ENCODE data around the gene STK11.

The STK11 gene

GRCh38 chr19:1211494-1212234 lies 6.1 kb downstream of the STK11 start:
- Histone ChIP-seq H3K14ac (ENCODE audit: low read length) (no peak overlapping the region), H3K4me3 (ENCODE audit: low read depth, low read length) (no peak overlapping the region), H3K9me3 (ENCODE audit: insufficient read depth, low read depth, low read length) (peaks cover 3% of the 10 kb centered on the region), H3K27me3 (ENCODE audit: insufficient read depth, low read length) (no peaks in the 10 kb centered on the region), H2AFZ (ENCODE audit: insufficient read depth, low read length, poor library complexity) (no peak overlapping the region), H3K18ac (ENCODE audit: low read length) (peak overlapping the region; percentile 11), H3K79me1 (ENCODE audit: low read length) (no peaks in the 10 kb centered on the region), H3K36me3 (ENCODE audit: control insufficient read depth in 1 of 2, insufficient read depth in 2 of 2, low read length in 2 of 2) (peaks cover 20 to 23% of the 10 kb centered on the region in 2 experiments), H4K12ac (ENCODE audit: low read depth, low read length) (no peak overlapping the region), H3K27ac (ENCODE audit: low read depth, low read length) (no peak overlapping the region), H3K23ac (ENCODE audit: low read length) (no peak overlapping the region), H4K8ac (ENCODE audit: low read depth, low read length) (no peak overlapping the region), H3K9ac (ENCODE audit: low read length) (no peak overlapping the region), H2BK5ac (ENCODE audit: low read depth, low read length, poor library complexity) (no peak overlapping the region), H2AK5ac (ENCODE audit: low read length) (no peak overlapping the region), H3K79me2 (ENCODE audit: control insufficient read depth, insufficient read depth, low read length, poor library complexity) (peaks cover 28% of the 10 kb centered on the region), H3K4ac (ENCODE audit: low read depth, low read length) (peak overlapping the region; percentile 76), H4K91ac (ENCODE audit: low read depth, low read length) (no peak overlapping the region), H3K4me2 (ENCODE audit: low read length) (no peak overlapping the region), H2BK120ac (ENCODE audit: insufficient read depth, low read length, poor library complexity) (no peak overlapping the region), H2BK12ac (ENCODE audit: low read length) (no peak overlapping the region), H3K4me1 (ENCODE audit: control insufficient read depth in 1 of 2, insufficient read depth in 2 of 2, low read length in 2 of 2) (peaks cover 22 to 32% of the 10 kb centered on the region in 2 experiments)
- DNase-seq, result peak; percentile 50 to 67
- no CpG with 5 or more reads among the region's 33 CpGs for whole genome bisulfite sequencing (ENCODE audit: extremely low coverage, insufficient coverage, insufficient read length)

DNA sequence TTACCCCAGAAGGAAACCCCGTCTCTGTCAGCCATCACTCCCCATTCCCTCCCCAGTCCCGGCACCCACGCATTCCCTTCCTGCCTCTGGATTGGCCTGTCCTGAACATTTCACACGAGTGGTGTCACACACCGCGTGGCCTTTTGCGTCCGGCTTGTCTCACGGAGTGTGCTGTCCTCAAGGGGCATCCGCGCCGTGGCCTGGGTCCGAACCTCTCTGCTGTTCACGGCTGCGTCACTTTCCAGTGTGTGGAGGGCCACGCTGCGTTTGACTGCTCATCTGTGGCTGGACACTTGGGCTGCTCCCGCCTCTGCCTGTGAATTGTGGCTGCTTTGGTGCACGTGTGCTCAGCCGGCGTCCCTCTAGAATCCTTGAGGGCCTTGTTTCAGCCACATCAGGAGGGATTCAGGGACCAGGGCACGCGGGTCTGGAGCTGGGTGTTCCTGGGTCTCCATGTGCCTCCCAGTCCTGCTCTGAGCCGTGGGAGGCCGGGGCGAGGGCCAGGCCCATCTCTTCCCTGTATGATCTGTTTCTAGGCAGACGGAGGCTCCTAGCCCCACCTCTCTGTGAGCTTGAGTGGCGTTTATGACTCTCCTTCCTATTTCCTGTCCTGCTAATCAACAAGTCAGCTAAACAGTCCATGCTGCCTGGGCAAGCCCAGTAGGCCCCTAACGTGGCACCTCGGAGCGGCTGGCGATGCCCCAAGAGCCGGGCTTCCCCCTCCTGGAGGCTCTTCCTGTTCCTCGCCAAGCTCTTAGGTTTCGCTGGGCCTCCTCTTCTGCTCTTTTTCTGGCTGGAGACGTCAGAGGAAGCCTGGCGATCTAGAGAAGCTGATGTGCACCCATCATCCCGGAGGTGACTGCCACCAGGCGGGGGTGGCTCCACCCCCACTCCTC lies 8.1 kb downstream of the STK11 start:
- H3K27me3 ChIP-seq (ENCODE audit: insufficient read depth, low read length), result no peaks in the 10 kb centered on the region
- H4K12ac ChIP-seq (ENCODE audit: low read depth, low read length), result no peak overlapping the region
- H2BK12ac ChIP-seq (ENCODE audit: low read length), result no peak overlapping the region
- peaks cover 21 to 22% of the 10 kb centered on the region in 2 experiments for H3K36me3 ChIP-seq (ENCODE audit: control insufficient read depth in 1 of 2, insufficient read depth in 2 of 2, low read length in 2 of 2)
- peak overlapping the region; percentile 4 for H4K91ac ChIP-seq (ENCODE audit: low read depth, low read length)
- H2BK120ac ChIP-seq (ENCODE audit: insufficient read depth, low read length, poor library complexity), result no peak overlapping the region
- H3K18ac ChIP-seq (ENCODE audit: low read length), result peak overlapping the region; percentile 57
- H3K27ac ChIP-seq (ENCODE audit: low read depth, low read length), result no peak overlapping the region
- peaks cover 22% of the 10 kb centered on the region for H3K79me2 ChIP-seq (ENCODE audit: control insufficient read depth, insufficient read depth, low read length, poor library complexity)
- no peak overlapping the region for H4K8ac ChIP-seq (ENCODE audit: low read depth, low read length)
- no peak overlapping the region for H3K14ac ChIP-seq (ENCODE audit: low read length)
- no peak overlapping the region for H3K9ac ChIP-seq (ENCODE audit: low read length)
- H3K4me2 ChIP-seq (ENCODE audit: low read length), result no peak overlapping the region
- H3K4me3 ChIP-seq (ENCODE audit: low read depth, low read length), result no peak overlapping the region
- peak; percentile 39 to 46 for DNase-seq
- no peak overlapping the region for H2AK5ac ChIP-seq (ENCODE audit: low read length)
- H3K79me1 ChIP-seq (ENCODE audit: low read length), result no peaks in the 10 kb centered on the region
- peaks cover 13 to 20% of the 10 kb centered on the region in 2 experiments for H3K4me1 ChIP-seq (ENCODE audit: control insufficient read depth in 1 of 2, insufficient read depth in 2 of 2, low read length in 2 of 2)
- H3K9me3 ChIP-seq (ENCODE audit: insufficient read depth, low read depth, low read length), result peaks cover 3% of the 10 kb centered on the region
- peak overlapping the region; percentile 50 for H3K4ac ChIP-seq (ENCODE audit: low read depth, low read length)
- H2AFZ ChIP-seq (ENCODE audit: insufficient read depth, low read length, poor library complexity), result no peak overlapping the region
- no CpG with 5 or more reads among the region's 39 CpGs for WGBS (ENCODE audit: extremely low coverage, insufficient coverage, insufficient read length)
- H3K23ac ChIP-seq (ENCODE audit: low read length), result no peak overlapping the region
- H2BK5ac ChIP-seq (ENCODE audit: low read depth, low read length, poor library complexity), result no peak overlapping the region

DNA sequence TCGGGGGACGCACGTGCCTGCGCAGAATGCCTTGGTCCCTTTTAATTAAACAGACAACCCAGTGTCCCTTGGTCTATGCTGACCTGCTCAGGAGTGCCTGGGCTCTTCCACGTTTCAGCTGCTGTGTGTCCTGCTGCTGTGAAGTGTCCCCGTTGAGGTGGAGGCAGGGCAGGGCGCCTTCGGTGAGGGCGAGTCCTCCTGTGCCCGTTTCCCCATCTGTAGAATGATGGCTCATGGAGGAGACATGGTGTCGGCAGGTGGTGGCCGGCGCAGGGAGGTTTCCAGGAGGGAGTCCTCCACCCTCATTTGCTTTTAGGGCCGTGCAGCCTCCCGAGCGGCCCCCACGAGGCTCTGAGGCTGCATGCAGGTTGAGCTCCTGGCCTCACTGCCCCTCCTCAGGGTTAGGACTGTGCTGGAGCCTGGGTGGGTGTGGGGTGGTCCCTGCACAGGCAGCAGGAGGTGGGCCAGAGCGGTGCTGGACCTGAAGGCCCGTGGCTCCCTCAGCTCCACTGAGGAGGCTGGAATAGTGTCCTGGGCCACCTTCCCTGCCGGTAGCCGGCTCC lies 8.8 kb downstream of the STK11 start:
- no peak for DNase-seq
- Histone ChIP-seq H3K36me3 (ENCODE audit: control insufficient read depth in 1 of 2, insufficient read depth in 2 of 2, low read length in 2 of 2) (peaks cover 19 to 21% of the 10 kb centered on the region in 2 experiments), H3K18ac (ENCODE audit: low read length) (peak overlapping the region; percentile 57), H4K12ac (ENCODE audit: low read depth, low read length) (no peak overlapping the region), H2BK12ac (ENCODE audit: low read length) (no peak overlapping the region), H3K4me1 (ENCODE audit: control insufficient read depth in 1 of 2, insufficient read depth in 2 of 2, low read length in 2 of 2) (peaks cover 13 to 18% of the 10 kb centered on the region in 2 experiments), H3K4ac (ENCODE audit: low read depth, low read length) (peak overlapping the region; percentile 50), H3K9me3 (ENCODE audit: insufficient read depth, low read depth, low read length) (peaks cover 3% of the 10 kb centered on the region), H2BK5ac (ENCODE audit: low read depth, low read length, poor library complexity) (no peak overlapping the region), H3K4me2 (ENCODE audit: low read length) (no peak overlapping the region), H4K91ac (ENCODE audit: low read depth, low read length) (peak overlapping the region; percentile 4), H3K27me3 (ENCODE audit: insufficient read depth, low read length) (no peaks in the 10 kb centered on the region), H3K79me1 (ENCODE audit: low read length) (no peaks in the 10 kb centered on the region), H2AK5ac (ENCODE audit: low read length) (no peak overlapping the region), H3K79me2 (ENCODE audit: control insufficient read depth, insufficient read depth, low read length, poor library complexity) (peaks cover 17% of the 10 kb centered on the region), H4K8ac (ENCODE audit: low read depth, low read length) (no peak overlapping the region), H3K9ac (ENCODE audit: low read length) (no peak overlapping the region), H3K4me3 (ENCODE audit: low read depth, low read length) (no peak overlapping the region), H3K27ac (ENCODE audit: low read depth, low read length) (no peak overlapping the region), H3K23ac (ENCODE audit: low read length) (no peak overlapping the region), H2AFZ (ENCODE audit: insufficient read depth, low read length, poor library complexity) (no peak overlapping the region), H3K14ac (ENCODE audit: low read length) (no peak overlapping the region), H2BK120ac (ENCODE audit: insufficient read depth, low read length, poor library complexity) (no peak overlapping the region)
- WGBS (ENCODE audit: extremely low coverage, insufficient coverage, insufficient read length), result no CpG with 5 or more reads among the region's 21 CpGs

DNA sequence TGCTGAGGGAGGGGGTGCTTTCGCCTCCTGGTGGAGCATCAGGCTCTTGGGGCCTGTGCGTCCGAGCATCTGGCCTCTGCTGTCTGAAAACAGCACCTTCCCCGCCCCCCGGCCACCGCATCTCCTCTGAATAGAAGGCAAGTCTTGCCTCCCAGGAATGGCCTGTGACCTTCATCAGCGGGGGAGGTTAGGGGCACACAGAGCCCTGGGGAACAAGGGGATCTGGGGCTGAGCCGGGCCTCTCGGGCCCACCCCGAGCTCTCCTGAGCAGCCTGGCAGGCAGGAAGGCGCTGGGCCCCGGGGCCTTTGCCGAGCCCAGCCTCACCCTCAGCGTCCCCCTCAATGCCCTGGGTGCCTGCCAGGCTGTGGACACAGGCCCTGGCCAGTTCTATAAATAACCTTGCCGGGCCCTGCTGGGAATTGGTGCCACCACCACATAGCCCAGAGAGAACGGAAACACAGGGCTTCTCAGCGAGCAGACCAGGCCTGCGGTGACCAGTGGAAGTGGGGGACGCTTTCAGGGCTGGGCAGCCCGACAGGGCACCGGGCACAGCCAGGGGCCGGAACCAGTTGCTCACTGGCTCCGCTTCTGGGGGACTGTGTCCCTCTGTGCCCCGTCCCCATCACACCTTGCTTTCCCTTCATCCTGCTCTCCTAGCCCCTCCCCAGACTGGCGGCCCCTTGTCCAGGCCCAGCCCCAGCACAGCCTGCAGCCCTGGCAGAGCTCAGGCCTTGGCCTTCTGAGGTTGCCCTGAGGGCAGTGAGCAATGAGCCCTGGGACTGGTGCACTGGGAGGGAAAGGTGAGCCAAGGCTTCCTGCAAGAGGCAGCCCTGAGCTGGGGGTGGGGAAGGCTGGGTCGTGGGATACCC lies 9.5 kb downstream of the STK11 start:
- no peak overlapping the region for H3K27ac ChIP-seq (ENCODE audit: low read depth, low read length)

More for the DNA sequence above, 9.5 kb downstream of the STK11 start:
- H2AK5ac ChIP-seq (ENCODE audit: low read length), result no peak overlapping the region
- H2BK12ac ChIP-seq (ENCODE audit: low read length), result no peak overlapping the region
- no peak overlapping the region for H4K8ac ChIP-seq (ENCODE audit: low read depth, low read length)
- no peak overlapping the region for H3K23ac ChIP-seq (ENCODE audit: low read length)
- H2AFZ ChIP-seq (ENCODE audit: insufficient read depth, low read length, poor library complexity), result no peak overlapping the region
- no peak overlapping the region for H4K91ac ChIP-seq (ENCODE audit: low read depth, low read length)
- H2BK120ac ChIP-seq (ENCODE audit: insufficient read depth, low read length, poor library complexity), result no peak overlapping the region
- WGBS (ENCODE audit: extremely low coverage, insufficient coverage, insufficient read length), result no CpG with 5 or more reads among the region's 26 CpGs
- H3K4me3 ChIP-seq (ENCODE audit: low read depth, low read length), result no peak overlapping the region
- H3K18ac ChIP-seq (ENCODE audit: low read length), result peak overlapping the region; percentile 12
- peak; percentile 69 to 73 for DNase-seq
- H4K12ac ChIP-seq (ENCODE audit: low read depth, low read length), result no peak overlapping the region
- peak overlapping the region; percentile 50 for H3K4ac ChIP-seq (ENCODE audit: low read depth, low read length)
- peaks cover 3% of the 10 kb centered on the region for H3K9me3 ChIP-seq (ENCODE audit: insufficient read depth, low read depth, low read length)
- H3K79me2 ChIP-seq (ENCODE audit: control insufficient read depth, insufficient read depth, low read length, poor library complexity), result peaks cover 15% of the 10 kb centered on the region
- H3K36me3 ChIP-seq (ENCODE audit: control insufficient read depth in 1 of 2, insufficient read depth in 2 of 2, low read length in 2 of 2), result peaks cover 18 to 20% of the 10 kb centered on the region in 2 experiments
- H3K9ac ChIP-seq (ENCODE audit: low read length), result no peak overlapping the region
- H3K4me2 ChIP-seq (ENCODE audit: low read length), result no peak overlapping the region
- no peaks in the 10 kb centered on the region for H3K79me1 ChIP-seq (ENCODE audit: low read length)
- no peak overlapping the region for H2BK5ac ChIP-seq (ENCODE audit: low read depth, low read length, poor library complexity)
- H3K4me1 ChIP-seq (ENCODE audit: control insufficient read depth in 1 of 2, insufficient read depth in 2 of 2, low read length in 2 of 2), result peaks cover 13% of the 10 kb centered on the region in 2 experiments
- H3K27me3 ChIP-seq (ENCODE audit: insufficient read depth, low read length), result no peaks in the 10 kb centered on the region
- H3K14ac ChIP-seq (ENCODE audit: low read length), result no peak overlapping the region

Measured in trophoblast cell (in vitro differentiated cells and primary cell).